ENCODE results near the gene SEC22A.

DNA sequence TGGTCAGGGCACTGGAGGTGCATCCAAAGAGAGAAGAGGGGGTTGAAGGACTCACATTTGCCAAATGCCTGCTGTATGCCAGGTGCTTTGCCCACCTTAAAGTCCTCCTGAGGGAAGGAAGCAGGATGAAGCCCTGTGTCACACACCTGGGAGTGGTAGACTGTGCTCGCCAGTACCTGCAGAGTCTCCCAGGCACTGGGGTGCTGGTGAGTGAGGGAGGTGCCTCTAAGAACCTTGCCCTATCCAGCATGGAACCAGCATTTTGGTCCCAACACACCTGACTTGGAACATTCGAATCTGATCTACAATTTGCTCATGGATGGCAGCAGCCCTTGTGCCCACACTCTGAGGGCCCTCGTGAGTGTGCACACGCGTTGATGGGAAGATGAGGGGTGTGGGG, 76.7 kb downstream of the SEC22A start:
- TF ChIP-seq GABPA (IDR thresholded peaks at IDR 0.05; ENCODE audit: borderline replicate concordance, insufficient read depth, low read length) = no peak
- TF ChIP-seq, protein P1, sequence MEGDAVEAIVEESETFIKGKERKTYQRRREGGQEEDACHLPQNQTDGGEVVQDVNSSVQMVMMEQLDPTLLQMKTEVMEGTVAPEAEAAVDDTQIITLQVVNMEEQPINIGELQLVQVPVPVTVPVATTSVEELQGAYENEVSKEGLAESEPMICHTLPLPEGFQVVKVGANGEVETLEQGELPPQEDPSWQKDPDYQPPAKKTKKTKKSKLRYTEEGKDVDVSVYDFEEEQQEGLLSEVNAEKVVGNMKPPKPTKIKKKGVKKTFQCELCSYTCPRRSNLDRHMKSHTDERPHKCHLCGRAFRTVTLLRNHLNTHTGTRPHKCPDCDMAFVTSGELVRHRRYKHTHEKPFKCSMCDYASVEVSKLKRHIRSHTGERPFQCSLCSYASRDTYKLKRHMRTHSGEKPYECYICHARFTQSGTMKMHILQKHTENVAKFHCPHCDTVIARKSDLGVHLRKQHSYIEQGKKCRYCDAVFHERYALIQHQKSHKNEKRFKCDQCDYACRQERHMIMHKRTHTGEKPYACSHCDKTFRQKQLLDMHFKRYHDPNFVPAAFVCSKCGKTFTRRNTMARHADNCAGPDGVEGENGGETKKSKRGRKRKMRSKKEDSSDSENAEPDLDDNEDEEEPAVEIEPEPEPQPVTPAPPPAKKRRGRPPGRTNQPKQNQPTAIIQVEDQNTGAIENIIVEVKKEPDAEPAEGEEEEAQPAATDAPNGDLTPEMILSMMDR (IDR thresholded peaks at IDR 0.05; ENCODE audit: control extremely low read depth in 1 of 3, insufficient read depth in 1 of 3, low read depth in 1 of 3, low read length in 3 of 3) = no peak
- TF ChIP-seq SRF (IDR thresholded peaks at IDR 0.05; ENCODE audit: low read depth, low read length) = no peak
- TF ChIP-seq FOSL1 (IDR thresholded peaks at IDR 0.05; ENCODE audit: insufficient read depth, low read depth, low read length) = no peak
- no peak for TF ChIP-seq POLR2A (IDR thresholded peaks at IDR 0.05; ENCODE audit: control extremely low read depth in 1 of 2, low read depth in 2 of 2, low read length in 2 of 2)
- no peak for TF ChIP-seq EZH2 (IDR thresholded peaks at IDR 0.05; ENCODE audit: low read depth, low read length, severe bottlenecking)
- TF ChIP-seq TCF12 (IDR thresholded peaks at IDR 0.05; ENCODE audit: low read depth, low read length) = no peak
